Endometrial microvascular endothelial cells (primary cell): ENCODE data around the gene SLC25A25. TPM values are rescaled to one million over a fixed set of nuclear protein-coding genes. Genes with fewer than 3 reads are reported as not detected.
"Not testable (repeated sequence)": the region's sequence is repeated elsewhere in the genome, so short reads cannot be mapped to it uniquely, and the experiment has no call there.

Experiments
- in situ Hi-C: cut with HindIII; loops from 2 replicates; pipeline ENCODE4 v1.10.0; 2017; ENCODE audit warnings: low sequenced_read_pairs, low pct_unique_long_range_greater_than_20kb; ENCODE audit errors: inconsistent ontology term
- total RNA-seq: library from RNA; depleted of rRNA; stranded (reverse); fragments of >200 nt; gene quantifications from one replicate; pipeline ENCODE4 v1.2.3, GENCODE V29; 2015; ENCODE audit errors: inconsistent ontology term

Gene SLC25A25
- total RNA-seq, 1 donor from 2014 or later, result 23.6 TPM

GRCh38 chr9:128068386-128069205 lies 564 bp downstream of the SLC25A25 start:
- in situ Hi-C loops, result no loop called here

DNA sequence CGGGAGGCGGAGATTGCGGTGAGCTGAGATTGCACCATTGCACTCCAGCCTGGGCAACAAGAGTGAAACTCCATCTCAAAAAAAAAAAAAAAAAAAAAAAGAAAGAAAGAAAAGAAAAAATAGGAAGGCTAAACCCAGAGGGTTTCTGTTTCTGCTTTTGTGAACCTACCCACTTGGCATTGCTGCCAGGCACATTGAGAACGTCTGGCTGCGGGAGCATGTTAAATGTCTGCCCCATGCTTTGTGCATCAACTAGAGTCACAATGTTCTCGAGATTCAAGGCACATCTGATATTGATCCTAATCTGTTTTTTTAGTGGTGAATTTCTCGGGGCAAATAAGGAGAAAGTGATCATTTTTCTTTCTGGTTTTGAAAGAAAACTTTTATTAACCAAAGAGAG lies 2.8 kb downstream of the SLC25A25 start:
- in situ Hi-C loops, result no loop called here

DNA sequence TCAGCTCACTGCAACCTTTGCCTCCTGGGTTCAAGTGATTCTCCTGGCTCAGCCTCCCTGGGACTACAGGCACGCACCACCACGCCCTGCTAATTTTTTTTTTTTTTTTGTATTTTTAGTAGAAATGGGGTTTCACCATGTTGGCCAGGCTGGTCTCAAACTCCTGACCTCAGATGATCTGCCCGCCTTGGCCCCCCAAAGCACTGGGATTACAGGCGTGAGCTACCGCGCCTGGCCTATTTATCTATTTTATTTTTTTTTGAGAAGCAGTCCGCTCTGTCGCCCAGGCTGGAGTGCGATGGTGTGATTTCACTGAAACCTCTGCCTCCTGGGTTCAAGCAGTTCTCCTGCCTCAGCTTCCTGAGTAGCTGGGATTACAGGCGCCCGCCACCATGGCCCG lies 3.4 kb downstream of the SLC25A25 start:
- in situ Hi-C loops, result not testable (repeated sequence)

GRCh38 chr9:128072144-128073021 lies 4.4 kb downstream of the SLC25A25 start:
- in situ Hi-C loops, result no loop called here

DNA sequence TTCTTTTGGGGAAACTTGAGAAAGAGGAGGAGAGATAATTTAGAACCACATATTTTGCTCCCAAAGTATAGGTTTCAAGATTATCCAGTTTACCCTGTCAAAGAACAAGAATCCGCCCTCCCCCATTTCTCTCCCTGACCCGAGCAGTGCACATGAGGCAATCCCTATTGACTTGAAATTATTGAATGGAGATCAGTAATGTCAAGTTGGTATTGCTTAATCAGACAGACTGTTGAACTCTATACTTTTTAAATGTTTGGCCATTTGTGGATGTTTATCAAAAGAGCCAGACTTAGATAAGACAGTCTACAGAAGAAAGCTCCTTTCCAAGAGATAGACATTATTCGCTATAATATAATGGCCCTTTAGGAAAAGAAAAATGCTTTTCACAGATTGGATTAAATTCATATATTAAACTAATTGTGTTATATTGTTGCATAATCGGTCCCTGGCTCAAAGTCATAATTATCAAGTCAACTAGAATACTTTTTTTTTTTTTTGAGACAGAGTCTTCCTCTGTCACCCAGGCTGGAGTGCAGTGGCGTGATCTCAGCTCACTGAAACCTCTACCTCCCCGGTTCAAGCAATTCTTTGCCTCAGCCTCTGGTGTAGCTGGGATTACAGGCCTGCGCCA lies 5.3 kb downstream of the SLC25A25 start:
- in situ Hi-C loops, result no loop called here

DNA sequence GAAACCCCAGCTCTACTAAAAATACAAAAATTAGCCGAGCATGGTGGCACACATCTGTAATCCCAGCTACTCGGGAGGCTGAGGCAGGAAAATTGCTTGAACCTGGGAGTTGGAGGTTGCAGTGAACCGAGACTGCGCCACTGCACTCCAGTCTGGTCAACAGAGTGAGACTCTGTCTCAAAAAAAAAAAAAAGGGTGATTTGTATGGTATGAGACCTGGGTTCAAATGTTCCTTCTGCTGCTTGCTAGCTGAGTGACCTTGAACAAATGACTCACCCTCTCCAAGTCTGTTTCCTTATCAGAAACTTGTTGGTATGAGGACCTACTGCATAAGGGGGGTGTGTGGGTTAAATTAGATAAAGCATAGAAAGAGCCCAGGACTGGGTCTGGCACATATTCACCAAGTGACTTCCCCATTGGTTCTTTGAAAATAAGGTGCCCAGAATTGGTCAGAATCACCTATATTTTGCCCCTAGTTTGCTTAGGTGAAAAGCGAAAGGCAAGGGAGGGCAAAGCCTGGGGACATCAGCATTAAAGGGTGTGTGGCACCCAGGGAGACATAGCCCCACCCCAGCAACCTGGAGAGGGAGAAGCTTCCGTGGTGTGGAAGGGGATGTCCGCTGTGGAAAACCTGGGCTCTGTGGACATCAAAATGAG lies 9.9 kb downstream of the SLC25A25 start:
- in situ Hi-C loops, result no loop called here

DNA sequence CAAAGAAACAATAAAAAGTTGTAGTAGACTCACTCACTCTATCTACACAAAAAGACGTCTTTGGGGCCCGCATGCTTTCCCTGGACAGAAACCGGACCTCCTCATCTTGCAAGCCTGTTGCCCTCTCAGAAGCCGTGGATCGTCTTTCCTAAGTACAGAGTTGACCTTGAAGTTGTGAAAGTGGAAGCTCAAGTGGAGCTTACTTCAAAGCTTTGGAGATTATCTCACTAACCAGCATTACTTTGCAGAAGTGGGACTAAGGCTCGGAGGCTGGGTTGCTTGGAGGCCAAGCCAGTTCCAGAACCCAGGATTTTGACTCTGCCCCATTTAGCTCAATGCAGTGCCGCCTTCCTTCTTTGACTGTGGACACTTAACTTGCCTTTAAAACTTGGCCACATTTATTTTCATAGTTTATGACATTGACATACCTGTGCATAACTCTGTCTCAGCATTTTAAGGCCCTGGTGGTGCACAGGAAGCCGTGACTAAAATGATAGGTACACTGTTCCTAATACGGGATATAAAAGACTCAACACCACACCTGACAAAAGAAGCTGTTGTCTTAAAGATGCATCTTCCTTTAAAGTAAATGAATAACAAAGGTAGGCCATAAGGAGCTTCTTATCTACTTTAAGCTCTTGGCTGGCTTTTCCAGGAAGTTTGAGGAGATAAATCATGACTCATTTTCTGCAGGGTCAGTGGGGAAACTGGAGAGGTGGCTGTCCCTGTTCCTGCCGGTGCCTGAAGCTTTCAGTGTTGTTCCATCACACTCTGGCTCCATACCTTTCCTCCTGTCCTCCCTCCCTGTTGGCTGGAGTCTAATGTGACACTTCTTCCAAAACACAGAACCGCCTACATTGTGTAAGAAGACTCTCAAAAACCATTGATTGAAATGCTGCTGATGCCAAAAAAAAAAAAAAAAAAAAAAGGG lies 10.7 kb downstream of the SLC25A25 start:
- in situ Hi-C loops, result no loop called here

DNA sequence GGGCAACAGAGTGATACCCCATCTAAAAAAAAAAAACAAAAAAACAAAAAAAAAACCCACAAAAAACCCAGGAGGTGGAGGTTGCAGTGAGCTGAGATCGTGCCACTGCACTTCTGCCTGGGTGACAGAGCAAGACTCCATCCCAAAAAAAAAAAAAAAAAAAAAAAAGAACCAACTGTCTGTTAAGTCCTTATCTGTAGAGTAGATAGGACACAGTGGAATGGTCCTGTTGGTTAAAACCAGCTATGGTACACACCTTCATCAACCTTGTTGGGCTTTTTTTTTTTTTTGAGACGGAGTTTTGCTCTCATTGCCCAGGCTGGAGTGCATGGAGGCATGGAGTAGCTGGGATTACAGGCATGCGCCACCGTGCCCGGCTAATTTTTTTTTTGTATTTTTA lies 12.2 kb downstream of the SLC25A25 start:
- in situ Hi-C loops, result no loop called here

DNA sequence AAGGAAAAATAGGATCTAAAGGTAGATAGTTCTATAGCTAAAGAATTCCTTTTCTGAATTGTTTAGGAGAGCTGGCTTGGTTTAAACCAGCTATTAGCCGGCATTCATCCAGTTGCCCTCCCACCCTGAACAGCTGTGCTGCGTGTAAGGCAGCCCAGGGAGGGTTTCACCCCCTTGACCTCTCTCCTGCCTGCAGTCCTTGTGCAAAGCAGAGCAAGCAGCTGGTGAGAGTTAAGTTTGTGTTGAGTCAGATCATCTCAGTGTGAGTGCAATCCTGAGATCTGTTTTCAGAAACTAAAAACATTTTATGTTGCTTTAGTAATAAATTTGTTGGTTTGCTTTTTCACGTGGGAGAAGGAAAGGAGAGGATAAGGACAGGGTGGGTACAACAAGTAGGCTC lies 13.0 kb downstream of the SLC25A25 start:
- in situ Hi-C loops, result no loop called here

DNA sequence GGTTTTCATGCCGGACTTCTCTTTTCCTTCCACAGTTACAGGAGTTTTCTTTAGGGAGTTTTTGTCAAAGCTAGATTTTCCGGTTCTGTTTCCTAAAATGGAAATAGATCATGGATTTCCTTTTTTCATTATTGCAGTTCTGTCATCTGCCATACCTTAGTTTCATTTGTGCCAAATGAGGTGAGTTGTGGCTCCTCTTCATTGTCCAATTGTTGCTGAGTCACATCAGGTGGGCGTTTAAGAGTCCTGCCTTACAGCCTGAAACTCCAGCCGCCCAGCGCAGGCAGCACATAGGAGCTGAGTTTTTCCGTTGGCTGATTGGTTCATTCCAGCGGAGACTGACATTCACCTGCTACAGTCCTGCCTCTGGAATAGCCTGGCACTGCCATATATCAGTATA lies 14.1 kb downstream of the SLC25A25 start:
- in situ Hi-C loops, result no loop called here

DNA sequence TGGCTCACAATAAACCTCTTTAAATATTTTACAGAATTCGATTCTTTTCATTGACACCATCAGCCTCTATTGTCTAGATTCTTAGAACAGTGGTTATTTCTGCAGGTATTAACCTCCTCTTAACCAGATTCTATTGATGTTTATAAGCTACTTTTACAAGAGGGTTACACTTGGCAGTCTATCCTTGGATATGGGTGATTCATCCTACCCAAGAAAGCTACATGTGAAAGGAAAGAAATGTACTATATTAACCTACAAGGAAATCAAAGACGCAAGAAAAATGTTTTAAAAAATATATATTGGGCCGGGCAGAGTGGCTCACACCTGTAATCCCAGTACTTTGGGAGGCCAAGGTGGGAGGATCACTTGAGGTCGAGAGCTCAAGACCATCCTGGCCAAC lies 16.7 kb downstream of the SLC25A25 start:
- in situ Hi-C loops, result no loop called here

DNA sequence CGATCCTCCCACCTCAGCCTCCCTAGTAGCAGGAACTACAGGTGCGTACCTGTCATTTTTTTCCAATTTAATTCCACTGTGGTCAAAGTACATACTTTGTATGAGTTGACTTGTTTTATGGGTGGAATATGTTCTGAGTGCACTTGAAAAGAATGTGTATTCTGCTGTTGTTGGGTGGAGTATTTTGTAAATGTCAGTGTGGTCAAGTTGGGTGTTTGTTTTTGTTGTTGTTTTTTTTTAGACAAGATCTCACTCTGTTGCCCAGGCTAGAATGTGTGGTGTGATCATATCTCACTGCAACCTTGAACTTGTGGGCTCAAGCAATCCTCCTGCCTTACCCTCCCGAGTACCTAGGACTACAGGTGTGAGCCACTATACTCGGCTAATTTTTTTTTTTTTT lies 17.9 kb downstream of the SLC25A25 start:
- in situ Hi-C loops, result no loop called here

GRCh38 chr9:128087262-128087661 lies 19.2 kb downstream of the SLC25A25 start:
- in situ Hi-C loops, result no loop called here

DNA sequence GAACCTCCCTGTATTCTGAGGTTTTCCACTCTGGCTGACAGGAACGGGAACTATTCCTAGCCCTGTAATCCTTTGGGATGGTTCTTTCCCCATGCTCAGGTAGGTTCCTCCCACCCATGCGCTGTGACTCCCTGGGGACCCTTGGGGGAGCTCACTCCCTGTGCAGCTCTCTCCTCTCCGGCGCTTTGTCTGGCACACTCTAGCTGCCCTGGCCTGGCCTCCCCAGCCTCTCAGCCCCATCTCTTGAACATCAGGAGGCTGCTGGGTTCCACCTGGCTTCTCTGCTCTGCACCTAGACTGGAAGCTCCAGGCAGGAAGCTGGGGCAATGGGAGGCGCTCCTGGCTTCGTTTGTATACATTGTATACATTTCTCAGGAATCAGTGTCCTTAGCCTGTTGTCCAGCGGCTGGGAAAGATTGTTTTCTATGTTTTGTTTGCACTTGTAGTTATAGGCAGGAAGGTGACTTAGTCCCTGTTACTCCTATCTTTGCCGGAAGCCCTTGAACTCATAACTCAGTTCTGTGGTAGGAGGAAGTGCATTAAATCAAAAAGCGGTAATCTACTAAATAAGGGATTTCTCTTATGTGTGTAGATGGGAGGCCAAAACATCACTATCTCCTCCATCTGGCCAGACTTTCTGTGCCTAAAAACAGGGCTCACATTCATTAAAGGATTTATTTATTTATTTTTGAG lies 20.4 kb downstream of the SLC25A25 start:
- in situ Hi-C loops, result no loop called here

- in situ Hi-C loops, result no loop called here
Observed at GRCh38 chr9:128089299-128089698, 21.3 kb downstream of the SLC25A25 start.

GRCh38 chr9:128091144-128091543 lies 23.1 kb downstream of the SLC25A25 start:
- in situ Hi-C loops, result no loop called here

DNA sequence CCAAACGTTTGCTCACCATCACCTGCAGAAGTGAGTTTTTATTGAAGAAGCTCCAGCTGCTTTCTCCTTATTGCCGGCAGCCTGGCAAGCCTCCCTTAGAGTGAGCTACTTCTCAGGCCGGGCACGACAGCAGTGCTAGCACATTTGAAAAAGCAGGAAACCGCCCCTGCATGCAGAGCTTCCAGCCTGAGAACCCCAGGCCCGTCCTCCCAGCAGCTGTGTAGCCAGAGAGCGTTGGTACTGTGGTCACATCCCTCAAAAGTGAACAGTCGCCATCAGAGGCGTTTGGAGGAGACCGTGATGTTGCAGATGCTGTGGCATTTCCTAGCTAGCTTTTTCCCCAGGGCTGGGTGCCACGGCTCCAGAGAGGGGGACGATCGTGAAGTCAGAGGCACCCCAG lies 23.5 kb downstream of the SLC25A25 start:
- in situ Hi-C loops, result no loop called here
